Kidney (tissue), 14 donors: ENCODE data around the gene HAX1. TPM values are rescaled to one million over a fixed set of nuclear protein-coding genes. Genes with fewer than 3 reads are reported as not detected.
"Not testable (repeated sequence)": the region's sequence is repeated elsewhere in the genome, so short reads cannot be mapped to it uniquely, and the experiment has no call there.

Source experiments
- DNase-seq, 5 donors: peaks; one replicate each; pipeline ENCODE4 v3.0.0-alpha.2; 2013 to 2020
- FAIRE-seq: peaks from 2 replicates; lab custom pipeline; 2012; peaks lifted over from hg19 to GRCh38; lab: Jason Lieb, UNC
- H3K27ac ChIP-seq, 2 donors: one replicate each; pipeline ENCODE4 v1.7.0; 2013; ENCODE audit warnings: low read depth in 2 of 2, low read length in 2 of 2, inconsistent platforms in 1 of 2
- H3K27me3 ChIP-seq: one replicate; pipeline ENCODE4 v1.7.1; 2013; ENCODE audit warnings: low read length, inconsistent platforms; ENCODE audit not compliant: control insufficient read depth, insufficient read depth
- H3K36me3 ChIP-seq, 3 donors: one replicate each; pipeline versions ENCODE4 v1.7.0 to v1.7.1; 2013; ENCODE audit warnings: low read length in 3 of 3, control low read depth in 1 of 3, inconsistent platforms in 1 of 3; ENCODE audit not compliant: insufficient read depth in 3 of 3, control insufficient read depth in 2 of 3
- H3K4me1 ChIP-seq, 3 donors: one replicate each; pipeline versions ENCODE4 v1.7.0 to v1.7.1; 2013; ENCODE audit warnings: low read length in 3 of 3, inconsistent platforms in 1 of 3, low read depth in 1 of 3; ENCODE audit not compliant: control insufficient read depth in 2 of 3, insufficient read depth in 2 of 3
- H3K4me3 ChIP-seq, 3 donors: one replicate each; pipeline versions ENCODE4 v1.7.0 to v1.8.1; 2013; ENCODE audit warnings: low read length in 3 of 3, control low read depth in 1 of 3, inconsistent platforms in 1 of 3
- H3K9ac ChIP-seq, 3 donors: one replicate each; pipeline versions ENCODE4 v1.7.0 to v1.7.1; 2013; ENCODE audit warnings: low read length in 3 of 3, control low read depth in 1 of 3, inconsistent platforms in 1 of 3
- H3K9me3 ChIP-seq, 3 donors: one replicate each; pipeline versions ENCODE4 v1.7.0 to v1.7.1; 2013; ENCODE audit warnings: low read length in 3 of 3, control low read depth in 1 of 3, inconsistent platforms in 1 of 3; ENCODE audit not compliant: control insufficient read depth in 2 of 3, insufficient read depth in 1 of 3
- CTCF ChIP-seq: IDR thresholded peaks from 3 replicates; pipeline ENCODE4 v1.5.1; 2012; ENCODE audit warnings: mild to moderate bottlenecking, moderate library complexity, borderline replicate concordance; ENCODE audit not compliant: insufficient read depth; ENCODE audit errors: extremely low read depth
- intact Hi-C: fragments of 100-400 bp; cut with DNase I; formaldehyde crosslinking; loops from one replicate; pipeline ENCODE4 v1.11.1; 2022
- polyA plus RNA-seq: library from polyadenylated mRNA; stranded (reverse); fragments of 350-450 nt; fragmentation: Illumina TruSeq; extraction: RNeasy Lipid Tissue Mini Kit (QIAGEN cat#74804); gene quantifications from one replicate; pipeline ENCODE4 v1.2.3, GENCODE V29; 2014; ENCODE audit warnings: low read depth, low replicate concordance; ENCODE audit not compliant: insufficient read depth
- total RNA-seq: library from RNA; stranded (reverse); fragmentation: NEBNext Ultra II Directional; extraction: Animal tissue kit (Norgen Biotek cat#: 25700); gene quantifications from one replicate; pipeline ENCODE4 v1.2.1, GENCODE V29; 2021
- donor health status: control.
- donor health status: control.
- donor health status: control.
- donor health status: control.
- donor health status: control.
- donor health status: DM: yes; HTN: yes; CAD: no.
- donor health status: Normal renal cell carcinoma (clear cell type).

The HAX1 gene
- total and polyA plus RNA-seq, 2 donors from 2014 or later, result 74.8 to 153 TPM

GRCh38 chr1:154318386-154318785 lies 46.0 kb downstream of the HAX1 start:
- FAIRE-seq (no peak), DNase-seq (no peak)
- no peaks in the 10 kb centered on the region for H3K36me3 ChIP-seq
- H3K27ac ChIP-seq, result no peak overlapping the region
- no peaks in the 10 kb centered on the region for H3K4me1 ChIP-seq
- no peak overlapping the region for H3K4me3 ChIP-seq
- no peaks in the 10 kb centered on the region for H3K9me3 ChIP-seq
- no peak for TF ChIP-seq CTCF
- H3K27me3 ChIP-seq, result no peaks in the 10 kb centered on the region
- H3K9ac ChIP-seq, result no peak overlapping the region
- intact Hi-C loops, result no loop called here

- Histone ChIP-seq H3K9ac (no peak within 1 kb of the TSS), H3K4me1 (peaks cover 0 to 3% (median 0%) of the 10 kb centered on the region in 3 donors), H3K4me3 (no peak within 1 kb of the TSS), H3K9me3 (no peaks in the 10 kb centered on the region), H3K27me3 (no peaks in the 10 kb centered on the region), H3K27ac (no peak within 1 kb of the TSS), H3K36me3 (no peaks in the 10 kb centered on the region)
- no peak for DNase-seq
- TF ChIP-seq CTCF, result no peak
- intact Hi-C loops, result no loop called here
- FAIRE-seq, result no peak
These were observed 48.6 kb downstream of the HAX1 start, which contains the start of gene AQP10 for GRCh38 chr1:154320882-154321608. Gene AQP10, plus strand, starts transcription at chr1:154321093. Its CDS starts 63 bp downstream, at chr1:154321156.

DNA sequence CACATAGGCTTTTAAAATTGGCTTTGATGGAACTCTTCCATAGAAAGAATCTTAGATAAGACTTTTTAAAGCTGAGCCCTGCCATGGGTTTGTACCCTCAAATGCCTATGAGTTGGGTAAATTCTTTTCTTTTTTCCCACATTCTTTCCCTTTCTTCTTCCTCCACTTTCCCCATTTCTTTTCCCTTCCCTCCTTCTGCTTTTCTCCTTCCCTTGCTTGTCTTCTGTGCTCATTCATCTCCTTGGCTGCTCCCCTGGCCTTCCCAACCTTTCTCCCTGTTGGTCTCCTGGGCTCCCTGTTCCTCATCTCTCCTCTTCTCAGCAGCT lies 49.1 kb downstream of the HAX1 start:
- H3K4me1 ChIP-seq, H3K27me3 ChIP-seq, H3K36me3 ChIP-seq, DNase-seq, intact Hi-C loops, H3K4me3 ChIP-seq, H3K9ac ChIP-seq, FAIRE-seq, H3K27ac ChIP-seq, H3K9me3 ChIP-seq: not testable (repeated sequence)

GRCh38 chr1:154323493-154323892 lies 51.1 kb downstream of the HAX1 start:
- H3K4me1 ChIP-seq, result peaks cover 3 to 22% (median 5%) of the 10 kb centered on the region in 3 donors
- no peak for TF ChIP-seq CTCF
- no peaks in the 10 kb centered on the region for H3K36me3 ChIP-seq
- no peak overlapping the region for H3K27ac ChIP-seq
- DNase-seq, result no peak
- H3K27me3 ChIP-seq, result no peaks in the 10 kb centered on the region
- intact Hi-C loops, result no loop called here
- H3K9ac ChIP-seq, result no peak overlapping the region
- no peaks in the 10 kb centered on the region for H3K9me3 ChIP-seq
- H3K4me3 ChIP-seq, result no peak overlapping the region
- no peak for FAIRE-seq
